Tibial nerve (tissue), 4 donors: Measurements from ENCODE around the gene RNU6-1.

ENCODE experiments used
- EP300 ChIP-seq, 2 donors: sonication (generic); formaldehyde crosslinking; IDR thresholded peaks; one replicate each; pipeline ENCODE4 v1.6.1; 2017; ENCODE audit warnings: antibody characterized with exemption in 2 of 2, mild to moderate bottlenecking in 1 of 2
- POLR2A ChIP-seq, 2 donors: fragments of 450-650 bp; IDR thresholded peaks; one replicate each; pipeline ENCODE4 v1.6.1; 2017; ENCODE audit warnings: antibody characterized with exemption in 2 of 2, mild to moderate bottlenecking in 2 of 2, moderate library complexity in 2 of 2
- TF ChIP-seq, protein P1 (sequence below), 5 experiments: fragments of 200-600 bp in 3 of 5; fragments of 450-650 bp in 2 of 5; sonication (generic) in 3 of 5; IDR thresholded peaks; one replicate each; pipeline ENCODE4 v1.5.1; 2016 to 2019; ENCODE audit warnings: antibody characterized with exemption in 5 of 5, mild to moderate bottlenecking in 3 of 5, moderate library complexity in 2 of 5

DNA sequence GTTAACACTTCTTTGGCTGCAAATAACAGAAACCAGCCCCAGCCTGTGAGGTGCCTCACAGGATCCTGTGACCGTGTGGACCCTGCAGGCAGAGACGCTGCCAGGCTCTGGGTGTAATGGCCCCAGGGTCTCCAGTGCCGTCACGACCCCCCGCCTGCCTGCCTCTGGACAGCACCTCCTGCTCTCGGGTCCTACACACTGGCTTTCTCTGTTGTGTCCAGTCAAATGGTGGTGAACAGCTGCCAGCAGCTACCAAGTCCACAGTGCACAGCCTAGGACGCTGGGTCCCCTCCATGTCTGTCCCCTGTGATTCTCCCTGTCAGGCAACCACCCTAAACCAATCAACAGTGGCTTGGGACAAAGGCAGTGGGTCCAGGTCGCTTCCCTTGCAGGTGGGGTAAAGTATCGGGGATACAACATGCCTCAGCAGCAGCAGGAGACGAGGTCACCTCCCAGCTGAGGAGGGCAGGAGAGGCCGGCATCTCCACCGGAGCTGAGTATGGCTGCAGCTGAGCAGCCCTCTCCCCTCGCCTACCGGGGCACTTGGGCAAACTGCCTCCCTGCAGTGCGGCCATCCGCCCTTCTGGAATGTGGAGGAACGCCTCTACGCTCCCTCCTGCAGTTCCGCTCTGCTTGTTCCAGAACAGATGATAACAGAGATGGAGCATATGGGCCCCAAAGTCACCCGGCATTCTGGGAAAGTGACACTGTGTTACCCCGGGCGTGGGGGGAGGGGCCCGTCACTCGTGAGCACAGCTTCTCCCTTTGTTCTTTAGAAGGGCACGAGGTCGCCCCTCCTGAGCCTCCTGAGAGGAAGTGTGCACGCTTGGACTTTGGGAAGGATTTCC is 35.6 kb downstream of the RNU6-1 start:
- TF ChIP-seq, protein P1, sequence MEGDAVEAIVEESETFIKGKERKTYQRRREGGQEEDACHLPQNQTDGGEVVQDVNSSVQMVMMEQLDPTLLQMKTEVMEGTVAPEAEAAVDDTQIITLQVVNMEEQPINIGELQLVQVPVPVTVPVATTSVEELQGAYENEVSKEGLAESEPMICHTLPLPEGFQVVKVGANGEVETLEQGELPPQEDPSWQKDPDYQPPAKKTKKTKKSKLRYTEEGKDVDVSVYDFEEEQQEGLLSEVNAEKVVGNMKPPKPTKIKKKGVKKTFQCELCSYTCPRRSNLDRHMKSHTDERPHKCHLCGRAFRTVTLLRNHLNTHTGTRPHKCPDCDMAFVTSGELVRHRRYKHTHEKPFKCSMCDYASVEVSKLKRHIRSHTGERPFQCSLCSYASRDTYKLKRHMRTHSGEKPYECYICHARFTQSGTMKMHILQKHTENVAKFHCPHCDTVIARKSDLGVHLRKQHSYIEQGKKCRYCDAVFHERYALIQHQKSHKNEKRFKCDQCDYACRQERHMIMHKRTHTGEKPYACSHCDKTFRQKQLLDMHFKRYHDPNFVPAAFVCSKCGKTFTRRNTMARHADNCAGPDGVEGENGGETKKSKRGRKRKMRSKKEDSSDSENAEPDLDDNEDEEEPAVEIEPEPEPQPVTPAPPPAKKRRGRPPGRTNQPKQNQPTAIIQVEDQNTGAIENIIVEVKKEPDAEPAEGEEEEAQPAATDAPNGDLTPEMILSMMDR (IDR thresholded peaks at IDR 0.05) = no peak
- TF ChIP-seq POLR2A (IDR thresholded peaks at IDR 0.05) (no peak), EP300 (IDR thresholded peaks at IDR 0.05) (no peak)
